ENCODE data around the gene PI4K2B. TPM values are rescaled to one million over a fixed set of nuclear protein-coding genes. Genes with fewer than 3 reads are reported as not detected.
"Not testable (repeated sequence)": the region's sequence is repeated elsewhere in the genome, so short reads cannot be mapped to it uniquely, and the experiment has no call there.

PI4K2B gene
- total RNA-seq, 1 experiment from 2014 or later, result 22.8 TPM

- no peak overlapping the region for H3K4me3 Mint-ChIP-seq (ENCODE audit: unreplicated experiment)
- H3K4me1 Mint-ChIP-seq (ENCODE audit: insufficient read depth, unreplicated experiment), result peaks cover 16% of the 10 kb centered on the region
- no TSS peak for BruUV-seq (replicated peaks)
- ChIA-PET POLR2A (interaction anchor here (0.6 to 0.8 kb wide), 3 partner anchors 11 to 99 kb away, joined by 3 to 4 read pairs (median 3); no protein-coding TSS in a partner anchor), CTCF (interaction anchor here (1.0 to 1.1 kb wide), 2 partner anchors 11 to 103 kb away, joined by 3 read pairs; no protein-coding TSS in a partner anchor)
- no peak for DNase-seq (ENCODE audit: unreplicated experiment)
- H3K36me3 Mint-ChIP-seq (ENCODE audit: insufficient read depth, unreplicated experiment), result no peaks in the 10 kb centered on the region
- no peaks in the 10 kb centered on the region for H3K27me3 Mint-ChIP-seq (ENCODE audit: insufficient read depth, unreplicated experiment)
- no peak overlapping the region for H3K27ac Mint-ChIP-seq (ENCODE audit: low read depth, unreplicated experiment)
- H3K9me3 Mint-ChIP-seq (ENCODE audit: unreplicated experiment), result peaks cover 5% of the 10 kb centered on the region
- intact Hi-C loops (cut with micrococcal nuclease), result no loop called here
- no peak for TF ChIP-seq CTCF (IDR thresholded peaks at IDR 0.05; ENCODE audit: unreplicated experiment)
These were observed 13.1 kb downstream of the PI4K2B start for GRCh38 chr4:25246680-25247611.

GRCh38 chr4:25248875-25249274 lies 15.0 kb downstream of the PI4K2B start:
- H3K36me3 Mint-ChIP-seq (ENCODE audit: insufficient read depth, unreplicated experiment); POLR2A ChIA-PET; BruUV-seq (replicated peaks); intact Hi-C loops (cut with micrococcal nuclease); H3K27me3 Mint-ChIP-seq (ENCODE audit: insufficient read depth, unreplicated experiment); H3K27ac Mint-ChIP-seq (ENCODE audit: low read depth, unreplicated experiment); DNase-seq (ENCODE audit: unreplicated experiment); H3K9me3 Mint-ChIP-seq (ENCODE audit: unreplicated experiment); H3K4me3 Mint-ChIP-seq (ENCODE audit: unreplicated experiment): not testable (repeated sequence)
- CTCF ChIA-PET, result interaction anchor here (0.6 kb wide), 1 partner anchor 53 kb away, joined by 3 read pairs; no protein-coding TSS in a partner anchor
- H3K4me1 Mint-ChIP-seq (ENCODE audit: insufficient read depth, unreplicated experiment), result peaks cover 16% of the 10 kb centered on the region

- H3K27ac Mint-ChIP-seq (ENCODE audit: low read depth, unreplicated experiment); CTCF ChIA-PET; H3K27me3 Mint-ChIP-seq (ENCODE audit: insufficient read depth, unreplicated experiment); intact Hi-C loops (cut with micrococcal nuclease); H3K36me3 Mint-ChIP-seq (ENCODE audit: insufficient read depth, unreplicated experiment); H3K4me3 Mint-ChIP-seq (ENCODE audit: unreplicated experiment); BruUV-seq (replicated peaks); H3K9me3 Mint-ChIP-seq (ENCODE audit: unreplicated experiment); DNase-seq (ENCODE audit: unreplicated experiment): not testable (repeated sequence)
- peaks cover 16% of the 10 kb centered on the region for H3K4me1 Mint-ChIP-seq (ENCODE audit: insufficient read depth, unreplicated experiment)
- POLR2A ChIA-PET, result interaction anchor here (0.7 kb wide), 1 partner anchor 14 kb away, joined by 4 read pairs; no protein-coding TSS in a partner anchor
These were observed 15.7 kb downstream of the PI4K2B start for GRCh38 chr4:25249494-25249893.

GRCh38 chr4:25252230-25253070 lies 18.6 kb downstream of the PI4K2B start:
- Mint-ChIP-seq H3K4me3 (ENCODE audit: unreplicated experiment) (no peak overlapping the region), H3K27ac (ENCODE audit: low read depth, unreplicated experiment) (no peak overlapping the region), H3K9me3 (ENCODE audit: unreplicated experiment) (no peaks in the 10 kb centered on the region), H3K36me3 (ENCODE audit: insufficient read depth, unreplicated experiment) (peaks cover 19% of the 10 kb centered on the region), H3K27me3 (ENCODE audit: insufficient read depth, unreplicated experiment) (no peaks in the 10 kb centered on the region), H3K4me1 (ENCODE audit: insufficient read depth, unreplicated experiment) (peaks cover 16% of the 10 kb centered on the region)
- TF ChIP-seq CTCF (IDR thresholded peaks at IDR 0.05; ENCODE audit: unreplicated experiment), result no peak
- DNase-seq (ENCODE audit: unreplicated experiment), result no peak
- no TSS peak for BruUV-seq (replicated peaks)
- intact Hi-C loops (cut with micrococcal nuclease), result no loop called here
- POLR2A ChIA-PET, result interaction anchor here (0.7 to 1.5 kb wide), 5 partner anchors 14 to 851 kb away, joined by 4 to 8 read pairs (median 5); partner anchors contain the start of genes SEPSECS and ZCCHC4
- CTCF ChIA-PET, result interaction anchor here (1.0 to 1.8 kb wide), 3 partner anchors 9 to 45 kb away, joined by 3 to 12 read pairs (median 4); no protein-coding TSS in a partner anchor
